ENCODE results near the gene KHK.

The KHK gene

GRCh38 chr2:27059141-27059820 is 27.3 kb upstream of the KHK start:
- no peak overlapping the region for H3K4me3 ChIP-seq (ENCODE audit: low read length)
- no peak for DNase-seq (ENCODE audit: low read depth)
- TF ChIP-seq CTCF (IDR thresholded peaks at IDR 0.05; ENCODE audit: insufficient read depth, low read depth, low read length, missing control alignments) = no peak

GRCh38 chr2:27060323-27060722 is 26.2 kb upstream of the KHK start:
- no peak overlapping the region for H3K4me3 ChIP-seq (ENCODE audit: low read length)
- TF ChIP-seq CTCF (IDR thresholded peaks at IDR 0.05; ENCODE audit: insufficient read depth, low read depth, low read length, missing control alignments) = no peak
- no peak for DNase-seq (ENCODE audit: low read depth)

- no peak overlapping the region for H3K4me3 ChIP-seq (ENCODE audit: low read length)
- no peak for DNase-seq (ENCODE audit: low read depth)
- TF ChIP-seq CTCF (IDR thresholded peaks at IDR 0.05; ENCODE audit: insufficient read depth, low read depth, low read length, missing control alignments) = no peak
These were observed 21.4 kb upstream of the KHK start for GRCh38 chr2:27065128-27065527.

GRCh38 chr2:27067385-27067784 is 19.2 kb upstream of the KHK start:
- no peak for DNase-seq (ENCODE audit: low read depth)
- no peak for TF ChIP-seq CTCF (IDR thresholded peaks at IDR 0.05; ENCODE audit: insufficient read depth, low read depth, low read length, missing control alignments)
- no peak overlapping the region for H3K4me3 ChIP-seq (ENCODE audit: low read length)

GRCh38 chr2:27069436-27069835 is 17.1 kb upstream of the KHK start:
- no peak overlapping the region for H3K4me3 ChIP-seq (ENCODE audit: low read length)
- DNase-seq (ENCODE audit: low read depth) = no peak
- no peak for TF ChIP-seq CTCF (IDR thresholded peaks at IDR 0.05; ENCODE audit: insufficient read depth, low read depth, low read length, missing control alignments)

GRCh38 chr2:27069961-27070618 is 16.5 kb upstream of the KHK start:
- TF ChIP-seq CTCF (IDR thresholded peaks at IDR 0.05; ENCODE audit: insufficient read depth, low read depth, low read length, missing control alignments) = no peak
- no peak for DNase-seq (ENCODE audit: low read depth)
- peak overlapping the region; percentile 99 for H3K4me3 ChIP-seq (ENCODE audit: low read length)
